Fibroblast of lung (primary cell): Measurements from ENCODE around the gene NINL.
"Not testable (repeated sequence)": the region's sequence is repeated elsewhere in the genome, so short reads cannot be mapped to it uniquely, and the experiment has no call there.

Experiments
- EZH2 ChIP-seq: IDR thresholded peaks from 2 replicates; pipeline ENCODE4 v1.5.1; 2012; ENCODE audit warnings: low read length, control low read depth, mild to moderate bottlenecking; ENCODE audit errors: missing control alignments
- TF ChIP-seq, protein P1 (sequence below), 2 donors: IDR thresholded peaks in 1 of 2; conservative IDR thresholded peaks in 1 of 2; 1 replicate in 1 of 2; 2 replicates in 1 of 2; pipeline ENCODE4 v1.5.1; 2011 to 2012; ENCODE audit warnings: low read length in 2 of 2, control low read depth in 1 of 2, inconsistent platforms in 1 of 2, low read depth in 1 of 2, mild to moderate bottlenecking in 1 of 2

GRCh38 chr20:25602191-25602913, 17.0 kb upstream of the NINL start:
- TF ChIP-seq, protein P1, sequence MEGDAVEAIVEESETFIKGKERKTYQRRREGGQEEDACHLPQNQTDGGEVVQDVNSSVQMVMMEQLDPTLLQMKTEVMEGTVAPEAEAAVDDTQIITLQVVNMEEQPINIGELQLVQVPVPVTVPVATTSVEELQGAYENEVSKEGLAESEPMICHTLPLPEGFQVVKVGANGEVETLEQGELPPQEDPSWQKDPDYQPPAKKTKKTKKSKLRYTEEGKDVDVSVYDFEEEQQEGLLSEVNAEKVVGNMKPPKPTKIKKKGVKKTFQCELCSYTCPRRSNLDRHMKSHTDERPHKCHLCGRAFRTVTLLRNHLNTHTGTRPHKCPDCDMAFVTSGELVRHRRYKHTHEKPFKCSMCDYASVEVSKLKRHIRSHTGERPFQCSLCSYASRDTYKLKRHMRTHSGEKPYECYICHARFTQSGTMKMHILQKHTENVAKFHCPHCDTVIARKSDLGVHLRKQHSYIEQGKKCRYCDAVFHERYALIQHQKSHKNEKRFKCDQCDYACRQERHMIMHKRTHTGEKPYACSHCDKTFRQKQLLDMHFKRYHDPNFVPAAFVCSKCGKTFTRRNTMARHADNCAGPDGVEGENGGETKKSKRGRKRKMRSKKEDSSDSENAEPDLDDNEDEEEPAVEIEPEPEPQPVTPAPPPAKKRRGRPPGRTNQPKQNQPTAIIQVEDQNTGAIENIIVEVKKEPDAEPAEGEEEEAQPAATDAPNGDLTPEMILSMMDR (conservative IDR thresholded peaks at IDR 0.05 in 1 of 2, IDR thresholded peaks at IDR 0.05 in 1 of 2; ENCODE audit: low read depth in 1 of 2, low read length in 2 of 2), result not testable (repeated sequence)
- TF ChIP-seq EZH2, result not testable (repeated sequence)
